Liver (tissue), 3 donors: Measurements from ENCODE around the gene LUC7L.

Experiments
- CTCF ChIP-seq: fragments of 150-350 bp; IDR thresholded peaks from 2 replicates; pipeline ENCODE4 v1.5.1; 2017; ENCODE audit warnings: improper control_type of control experiment, low read depth, low read length; ENCODE audit not compliant: missing input control
- EGR1 ChIP-seq, 2 donors: IDR thresholded peaks; 2 replicates each; pipeline ENCODE4 v1.6.1; 2016 to 2018; ENCODE audit warnings: antibody characterized with exemption in 2 of 2, low read depth in 2 of 2
- GABPA ChIP-seq, 2 donors: IDR thresholded peaks in 1 of 2; conservative IDR thresholded peaks in 1 of 2; 2 replicates each; pipeline ENCODE4 v1.6.1; 2016; ENCODE audit warnings: antibody characterized with exemption in 2 of 2, mild to moderate bottlenecking in 1 of 2, moderate library complexity in 1 of 2
- HNF4G ChIP-seq: IDR thresholded peaks from 2 replicates; pipeline ENCODE4 v1.6.1; 2016; ENCODE audit warnings: antibody characterized with exemption
- JUND ChIP-seq, 2 donors: IDR thresholded peaks; 2 replicates each; pipeline ENCODE4 v1.6.1; 2016; ENCODE audit warnings: antibody characterized with exemption in 2 of 2
- MAX ChIP-seq: IDR thresholded peaks from 2 replicates; pipeline ENCODE4 v1.6.1; 2016; ENCODE audit warnings: antibody characterized with exemption
- REST ChIP-seq: IDR thresholded peaks from 2 replicates; pipeline ENCODE4 v1.6.1; 2016; ENCODE audit warnings: antibody characterized with exemption, mild to moderate bottlenecking
- RXRA ChIP-seq, 2 donors: IDR thresholded peaks; 2 replicates each; pipeline ENCODE4 v1.6.1; 2017 to 2018; ENCODE audit warnings: antibody characterized with exemption in 2 of 2, mild to moderate bottlenecking in 1 of 2
- SP1 ChIP-seq: IDR thresholded peaks from 2 replicates; pipeline ENCODE4 v1.6.1; 2018; ENCODE audit warnings: antibody characterized with exemption, mild to moderate bottlenecking
- YY1 ChIP-seq: IDR thresholded peaks from 2 replicates; pipeline ENCODE4 v1.6.1; 2016; ENCODE audit warnings: antibody characterized with exemption, mild to moderate bottlenecking
- donor health status: healthy.
- donor health status: healthy.

GRCh38 chr16:140175-140857 lies 88.9 kb downstream of the LUC7L start:
- TF ChIP-seq HNF4G: no peak
- TF ChIP-seq CTCF: no peak
- no peak for TF ChIP-seq MAX
- no peak for TF ChIP-seq SP1
- TF ChIP-seq REST: no peak
- no peak for TF ChIP-seq GABPA (IDR thresholded peaks at IDR 0.05 in 1 of 2, conservative IDR thresholded peaks at IDR 0.05 in 1 of 2)
- TF ChIP-seq JUND (IDR thresholded peaks at IDR 0.05): no peak
- no peak for TF ChIP-seq EGR1 (IDR thresholded peaks at IDR 0.05; ENCODE audit: low read depth in 2 of 2)
- no peak for TF ChIP-seq RXRA (IDR thresholded peaks at IDR 0.05)
- TF ChIP-seq YY1: no peak
